HG03159 (cell line): ENCODE measurements around the gene GSTA4.
"Not testable (repeated sequence)": the region's sequence is repeated elsewhere in the genome, so short reads cannot be mapped to it uniquely, and the experiment has no call there.

Experiments
- ATAC-seq: cut with Tn5 transposase; IDR thresholded peaks from one replicate; pipeline ENCODE4 v1.9.1; 2021; ENCODE audit warnings: mild to moderate bottlenecking, moderate library complexity; ENCODE audit not compliant: unreplicated experiment

The GSTA4 gene

DNA sequence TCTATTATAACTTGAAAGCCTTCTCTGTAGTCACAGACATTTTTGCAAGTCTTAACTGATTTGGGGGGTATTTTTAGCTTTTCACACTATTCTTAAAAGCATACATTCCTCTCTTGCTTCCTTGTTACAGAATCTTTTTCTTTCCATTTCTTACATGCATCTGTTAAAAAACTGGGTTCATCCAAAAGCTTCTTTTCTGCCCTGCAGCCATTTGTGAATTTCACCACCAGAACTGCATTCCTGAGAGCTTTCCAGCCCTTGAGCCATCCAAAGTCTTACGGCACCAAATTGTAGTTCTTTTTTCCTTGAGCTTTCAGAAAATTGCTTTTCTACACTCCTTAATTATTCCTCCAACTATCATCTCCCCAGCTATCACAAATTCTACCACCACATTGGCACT is 19.7 kb upstream of the GSTA4 start:
- no peak for ATAC-seq

- no peak for ATAC-seq
Observed at GRCh38 chr6:53014063-53014462, 19.0 kb upstream of the GSTA4 start.

GRCh38 chr6:53011979-53012378 is 16.9 kb upstream of the GSTA4 start:
- ATAC-seq, result no peak

DNA sequence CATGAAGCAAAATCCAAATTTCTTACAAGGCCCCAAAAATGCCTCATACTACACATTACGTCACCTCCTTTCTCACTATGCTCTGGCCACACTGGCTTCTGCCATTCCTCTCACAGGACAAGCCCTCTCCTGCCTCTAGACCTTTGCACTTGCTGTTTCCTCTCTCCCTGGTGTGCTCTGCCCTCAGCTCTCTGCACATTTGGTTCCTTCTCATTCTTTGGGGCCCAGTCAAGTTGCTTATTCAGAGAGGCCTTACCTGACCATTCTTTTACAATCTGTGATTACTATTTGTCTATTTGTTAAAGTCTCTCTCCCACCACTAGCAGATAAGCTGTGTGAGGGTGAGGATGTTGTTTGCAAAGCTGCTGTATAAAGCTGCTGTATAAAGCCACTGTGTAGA is 15.4 kb upstream of the GSTA4 start:
- no peak for ATAC-seq

- ATAC-seq, result no peak
Observed at GRCh38 chr6:53009511-53009910, 14.4 kb upstream of the GSTA4 start.

GRCh38 chr6:53009056-53009455 is 14.0 kb upstream of the GSTA4 start:
- no peak for ATAC-seq

- not testable (repeated sequence) for ATAC-seq
Observed at GRCh38 chr6:53008192-53008687, 13.2 kb upstream of the GSTA4 start.

DNA sequence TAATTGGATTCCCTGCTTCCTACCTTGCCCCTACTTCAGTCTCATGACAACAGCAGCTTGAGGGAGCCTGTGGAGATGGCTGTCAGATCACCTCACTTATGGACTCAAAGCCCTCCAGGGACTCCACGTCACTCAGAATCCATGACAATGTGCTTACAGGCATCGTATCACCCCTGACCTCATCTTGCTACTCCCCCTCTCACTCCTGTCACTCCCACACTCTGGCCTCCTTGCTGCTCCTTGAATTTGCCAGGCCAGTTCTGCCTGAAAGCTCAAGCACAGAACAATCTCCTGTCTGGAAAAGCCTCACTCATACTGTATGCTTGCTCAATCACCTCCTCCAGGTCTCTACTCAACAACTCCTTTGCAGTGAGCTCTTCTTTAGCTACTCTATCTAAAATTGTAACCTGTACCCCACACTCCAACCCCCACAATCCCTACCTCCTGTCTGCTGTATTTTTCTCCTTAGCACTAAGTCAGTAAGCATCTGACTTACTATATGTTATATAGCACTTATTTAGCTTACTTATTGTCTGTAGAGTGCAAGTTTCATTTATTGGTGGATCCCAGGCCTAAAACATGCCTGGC is 10.7 kb upstream of the GSTA4 start:
- ATAC-seq, result no peak

DNA sequence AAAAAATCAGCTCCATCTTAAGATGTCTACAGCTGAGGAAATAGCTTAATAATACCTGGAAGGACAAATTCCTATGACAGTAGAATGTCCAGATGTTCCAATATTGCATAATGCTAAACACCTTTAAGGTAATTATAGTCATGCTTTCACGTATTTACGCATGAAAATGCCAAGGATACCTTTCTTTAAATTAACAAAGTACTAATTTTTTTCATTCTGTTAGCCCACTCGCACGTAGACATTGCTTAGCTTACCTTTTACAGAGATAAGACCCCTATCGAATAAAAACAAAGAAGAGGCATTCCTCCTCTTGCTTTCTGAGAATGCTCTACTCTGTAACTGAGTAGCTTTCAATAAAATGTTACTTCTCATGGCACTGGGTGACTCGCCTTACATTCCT is 4.4 kb upstream of the GSTA4 start:
- ATAC-seq, result no peak

- no peak for ATAC-seq
Observed at GRCh38 chr6:52998603-52999002, 3.5 kb upstream of the GSTA4 start.

GRCh38 chr6:52995913-52996645 is 995 bp upstream of the GSTA4 start:
- ATAC-seq, result no peak

DNA sequence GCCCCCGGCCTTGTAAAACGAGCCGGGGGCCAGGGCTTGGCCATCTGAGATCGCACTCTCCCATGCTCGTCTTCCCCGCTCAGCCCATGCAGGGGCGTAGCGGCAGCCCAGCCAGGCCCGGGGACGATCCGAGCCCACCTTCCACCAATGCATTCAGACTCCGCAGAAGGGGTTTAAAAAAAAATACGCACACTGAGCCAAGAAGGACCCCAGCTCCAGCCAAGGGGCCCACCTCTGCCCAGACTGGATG is 320 bp downstream of the GSTA4 start:
- peak; percentile 31 for ATAC-seq

DNA sequence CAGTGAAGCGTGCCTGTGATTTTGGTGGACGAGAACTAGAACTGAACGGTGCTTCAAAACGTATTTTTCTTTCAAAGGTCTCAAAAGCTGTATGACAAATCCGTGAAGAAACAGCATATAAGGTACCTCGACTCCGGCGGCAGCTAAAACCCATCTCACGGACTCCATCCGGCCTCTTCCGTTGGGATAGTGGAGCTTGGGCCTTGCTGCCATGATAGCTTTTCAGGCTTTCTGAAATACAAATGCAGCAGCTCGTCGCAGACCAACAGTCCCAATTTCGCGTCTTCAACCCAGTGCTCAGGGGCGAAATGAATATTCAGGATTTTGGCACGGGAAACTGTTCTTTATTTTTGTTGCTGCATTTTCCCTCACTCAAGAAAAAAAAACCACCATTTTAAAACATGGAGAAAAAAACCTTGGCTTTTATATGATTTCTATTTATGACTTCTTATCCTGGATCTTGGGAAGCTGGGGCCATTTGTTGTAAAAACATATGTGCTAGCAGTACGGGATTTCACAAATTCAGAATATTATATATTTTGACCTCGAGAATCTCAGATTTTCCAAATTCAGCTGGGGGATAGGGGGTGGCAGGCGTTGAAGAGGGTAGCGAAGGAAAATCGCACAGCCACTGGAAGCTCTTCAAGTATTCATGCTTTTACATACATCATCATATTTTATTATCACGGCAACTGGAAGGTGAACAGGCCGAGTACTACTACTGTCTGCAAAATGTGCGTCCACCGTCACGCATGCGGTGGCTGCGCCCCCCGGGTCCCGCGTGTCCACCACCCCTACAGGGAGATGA is 849 bp downstream of the GSTA4 start:
- peak; percentile 1 for ATAC-seq

DNA sequence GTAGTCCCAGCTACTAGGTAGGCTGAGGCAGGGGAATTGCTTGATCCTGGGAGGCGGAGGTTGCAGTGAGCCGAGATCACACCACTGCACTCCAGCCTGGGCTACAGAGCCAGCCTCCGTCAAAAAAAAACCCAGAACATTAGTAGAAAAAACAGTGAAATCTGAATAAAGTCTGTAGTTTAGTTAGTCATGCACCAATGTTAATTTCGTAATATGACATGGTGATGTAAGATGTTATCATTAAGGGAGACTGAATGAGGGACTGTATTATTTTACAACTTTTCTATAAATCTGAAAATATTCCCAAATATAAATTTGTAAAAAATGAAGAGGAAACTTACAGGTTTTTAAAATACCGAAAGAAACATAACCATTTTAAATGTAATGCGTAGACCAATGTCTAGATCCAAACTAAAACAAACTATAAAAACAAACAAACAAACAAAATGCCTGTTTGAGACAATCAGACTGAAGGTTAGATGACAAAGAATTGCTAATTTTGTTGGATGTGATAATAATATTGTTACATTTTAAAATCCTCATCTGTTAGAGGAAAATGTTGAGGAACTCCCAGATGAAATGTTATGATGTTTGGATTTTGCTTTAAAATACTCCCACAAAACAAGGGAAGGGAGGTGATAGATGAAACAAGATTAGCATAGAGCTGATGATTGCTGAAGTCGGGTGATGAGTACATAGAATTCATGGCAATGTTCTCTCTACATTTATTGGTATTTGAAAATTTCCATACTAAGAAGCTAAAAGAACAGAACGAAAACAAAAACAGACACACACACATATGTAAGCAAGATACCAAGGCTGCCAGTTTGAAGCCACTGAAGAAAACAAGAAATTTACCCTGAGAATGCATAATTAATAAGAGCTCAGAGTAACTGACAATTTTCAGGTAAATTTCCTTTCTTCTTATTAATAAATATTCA is 1.8 kb downstream of the GSTA4 start:
- no peak for ATAC-seq

DNA sequence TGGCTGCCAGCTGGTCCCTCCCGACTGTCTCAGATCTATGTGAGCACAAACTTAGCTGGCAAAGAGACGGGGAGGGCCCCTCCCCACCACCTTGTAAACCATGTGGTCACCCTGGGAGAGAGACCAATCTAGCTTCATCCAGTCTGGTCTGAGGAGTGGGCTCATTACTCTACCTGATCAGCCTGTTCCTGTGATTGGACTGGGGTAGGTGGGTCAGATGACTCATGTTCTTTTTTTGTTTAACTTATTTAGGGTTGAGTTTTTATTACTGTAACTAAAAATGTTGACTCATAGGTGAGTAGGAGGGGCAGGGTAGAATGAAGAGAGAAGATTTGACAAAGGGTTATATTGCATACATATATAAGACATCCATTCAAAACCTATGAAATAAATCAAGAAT is 4.7 kb downstream of the GSTA4 start:
- no peak for ATAC-seq

GRCh38 chr6:52985228-52985627 is 9.9 kb downstream of the GSTA4 start:
- no peak for ATAC-seq

- ATAC-seq, result peak; percentile 59
Observed at GRCh38 chr6:52984247-52984646, 10.8 kb downstream of the GSTA4 start.

- no peak for ATAC-seq
Observed at GRCh38 chr6:52983159-52983848, 11.8 kb downstream of the GSTA4 start.

GRCh38 chr6:52982680-52983079 is 12.4 kb downstream of the GSTA4 start:
- no peak for ATAC-seq

DNA sequence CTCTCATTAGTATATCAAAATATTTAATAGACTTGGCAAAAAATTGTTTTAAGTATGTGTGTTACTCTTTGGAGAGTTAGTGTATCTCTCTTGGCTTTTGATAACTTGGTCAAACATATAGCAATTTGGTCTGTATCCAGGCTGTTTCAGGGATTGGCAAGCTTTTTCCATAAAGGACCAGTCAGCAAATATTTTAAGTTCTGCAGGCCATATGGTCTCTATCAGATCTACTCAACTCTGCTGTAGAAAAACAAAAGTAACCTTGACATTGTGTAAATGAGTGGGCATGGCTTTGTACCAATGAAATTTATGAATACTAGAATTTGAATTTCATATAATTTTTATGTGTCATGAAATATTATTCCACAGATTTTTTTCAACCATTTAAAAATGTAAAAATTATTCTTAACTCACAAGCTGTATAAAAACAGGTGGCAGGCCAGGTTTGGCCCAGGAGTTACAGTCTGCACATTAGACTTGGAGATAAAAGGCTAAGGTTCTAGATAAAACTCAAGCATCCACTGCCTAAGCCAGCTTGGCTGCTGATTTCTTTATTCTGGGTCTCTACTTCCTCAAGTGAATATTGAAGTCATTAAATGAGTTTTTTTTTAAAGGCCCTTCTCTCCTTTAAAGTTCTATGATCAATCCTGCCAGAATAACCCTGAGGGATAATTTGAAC is 13.7 kb downstream of the GSTA4 start:
- no peak for ATAC-seq
